Measurements from ENCODE around the gene COA5.

The COA5 gene

DNA sequence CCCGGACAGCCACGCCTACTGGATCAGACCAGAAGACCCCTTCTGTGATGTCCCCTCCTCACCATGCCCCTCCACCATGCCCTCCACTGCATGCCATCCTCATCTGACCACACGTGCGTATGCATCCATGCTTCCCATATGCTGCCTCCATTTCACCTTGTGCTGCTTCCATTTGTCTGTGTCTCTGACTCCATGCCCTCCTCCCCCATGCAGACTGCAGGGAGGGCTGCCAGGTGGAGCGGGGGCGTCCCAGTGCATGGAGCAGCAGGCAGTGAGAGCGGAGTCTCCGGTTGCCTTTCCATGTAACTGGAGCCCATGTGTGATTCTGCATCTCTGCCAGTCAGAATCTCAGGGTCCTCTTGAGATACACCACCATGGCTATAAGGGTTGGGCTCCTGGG lies 52.6 kb downstream of the COA5 start:
- TF ChIP-seq, protein P1, sequence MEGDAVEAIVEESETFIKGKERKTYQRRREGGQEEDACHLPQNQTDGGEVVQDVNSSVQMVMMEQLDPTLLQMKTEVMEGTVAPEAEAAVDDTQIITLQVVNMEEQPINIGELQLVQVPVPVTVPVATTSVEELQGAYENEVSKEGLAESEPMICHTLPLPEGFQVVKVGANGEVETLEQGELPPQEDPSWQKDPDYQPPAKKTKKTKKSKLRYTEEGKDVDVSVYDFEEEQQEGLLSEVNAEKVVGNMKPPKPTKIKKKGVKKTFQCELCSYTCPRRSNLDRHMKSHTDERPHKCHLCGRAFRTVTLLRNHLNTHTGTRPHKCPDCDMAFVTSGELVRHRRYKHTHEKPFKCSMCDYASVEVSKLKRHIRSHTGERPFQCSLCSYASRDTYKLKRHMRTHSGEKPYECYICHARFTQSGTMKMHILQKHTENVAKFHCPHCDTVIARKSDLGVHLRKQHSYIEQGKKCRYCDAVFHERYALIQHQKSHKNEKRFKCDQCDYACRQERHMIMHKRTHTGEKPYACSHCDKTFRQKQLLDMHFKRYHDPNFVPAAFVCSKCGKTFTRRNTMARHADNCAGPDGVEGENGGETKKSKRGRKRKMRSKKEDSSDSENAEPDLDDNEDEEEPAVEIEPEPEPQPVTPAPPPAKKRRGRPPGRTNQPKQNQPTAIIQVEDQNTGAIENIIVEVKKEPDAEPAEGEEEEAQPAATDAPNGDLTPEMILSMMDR (IDR thresholded peaks at IDR 0.05; ENCODE audit: control insufficient read depth, extremely low read depth, insufficient read depth): no peak
- no peak for DNase-seq (ENCODE audit: low read depth)
- no peak overlapping the region for H3K4me3 ChIP-seq (ENCODE audit: low read depth, low read length)

DNA sequence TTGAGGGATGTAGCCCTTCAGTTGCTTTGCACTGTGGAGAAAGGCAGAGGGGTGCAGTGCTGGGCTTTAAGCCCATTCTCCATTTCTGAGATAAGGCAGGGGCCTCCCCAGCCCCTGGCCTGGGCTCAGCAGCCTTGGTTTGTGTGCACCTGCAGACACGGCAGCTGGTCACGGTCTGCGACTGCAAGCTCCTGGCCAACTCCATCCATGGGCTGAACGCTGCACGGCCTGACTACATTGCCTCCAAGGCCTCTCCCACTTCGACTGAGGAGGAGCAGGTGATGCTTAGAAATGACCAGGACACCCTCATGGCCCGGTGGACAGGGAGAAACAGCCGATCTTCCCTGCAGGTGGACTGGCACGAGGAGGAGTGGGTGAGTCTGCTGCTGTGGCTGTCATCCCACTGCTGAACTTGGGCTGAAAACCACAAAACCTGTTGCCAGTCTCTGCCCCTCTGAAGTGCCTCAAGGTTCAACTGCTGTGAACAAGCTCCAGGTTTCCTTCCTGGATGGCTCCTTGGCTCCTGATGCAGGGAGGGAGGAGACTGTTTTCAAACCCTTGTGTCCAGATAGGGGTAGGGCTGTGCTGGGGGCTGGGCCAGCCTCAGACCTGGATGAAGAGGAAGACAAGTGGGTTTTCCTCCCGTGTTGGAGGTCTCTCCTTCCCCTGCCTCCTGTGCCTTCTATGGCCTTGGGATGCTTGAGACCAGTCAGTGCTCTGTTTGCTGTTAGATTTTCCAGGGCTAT lies 54.0 kb downstream of the COA5 start:
- DNase-seq (ENCODE audit: low read depth): no peak
- no peak overlapping the region for H3K4me3 ChIP-seq (ENCODE audit: low read depth, low read length)
- TF ChIP-seq, protein P1 (IDR thresholded peaks at IDR 0.05; ENCODE audit: control insufficient read depth, extremely low read depth, insufficient read depth): no peak

DNA sequence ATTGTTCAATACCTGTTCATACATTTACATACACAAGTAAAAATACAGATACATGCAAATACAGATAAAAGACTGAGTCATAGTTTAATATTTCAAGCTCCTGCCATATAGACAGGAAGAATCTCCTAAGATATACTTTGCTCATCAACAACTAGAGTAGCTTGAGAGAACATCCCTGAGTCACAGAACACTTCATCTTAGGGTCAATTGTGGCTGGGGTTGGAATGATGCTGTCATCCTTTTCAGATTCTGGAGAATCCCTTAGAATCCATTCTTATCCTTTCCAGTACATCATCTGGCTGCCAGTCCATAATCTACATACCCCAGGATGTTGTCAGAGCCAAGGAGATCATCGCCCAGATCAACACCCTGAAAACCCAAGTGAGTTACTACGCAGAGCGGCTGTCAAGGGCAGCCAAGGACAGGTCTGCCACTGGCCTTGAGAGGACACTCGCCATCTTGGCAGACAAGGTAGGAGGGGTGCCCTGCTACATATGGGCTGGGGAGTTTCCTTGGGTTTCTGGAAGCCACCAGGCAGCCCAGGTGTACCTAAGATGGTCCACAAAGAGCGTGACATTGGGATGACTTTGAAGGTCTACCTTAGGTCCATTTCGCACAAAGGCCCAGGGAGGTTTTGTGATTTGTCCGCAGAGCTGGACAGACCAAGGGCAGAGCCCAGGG lies 55.7 kb downstream of the COA5 start:
- no peak for DNase-seq (ENCODE audit: low read depth)
- no peak overlapping the region for H3K4me3 ChIP-seq (ENCODE audit: low read depth, low read length)
- TF ChIP-seq, protein P1 (IDR thresholded peaks at IDR 0.05; ENCODE audit: control insufficient read depth, extremely low read depth, insufficient read depth): no peak

DNA sequence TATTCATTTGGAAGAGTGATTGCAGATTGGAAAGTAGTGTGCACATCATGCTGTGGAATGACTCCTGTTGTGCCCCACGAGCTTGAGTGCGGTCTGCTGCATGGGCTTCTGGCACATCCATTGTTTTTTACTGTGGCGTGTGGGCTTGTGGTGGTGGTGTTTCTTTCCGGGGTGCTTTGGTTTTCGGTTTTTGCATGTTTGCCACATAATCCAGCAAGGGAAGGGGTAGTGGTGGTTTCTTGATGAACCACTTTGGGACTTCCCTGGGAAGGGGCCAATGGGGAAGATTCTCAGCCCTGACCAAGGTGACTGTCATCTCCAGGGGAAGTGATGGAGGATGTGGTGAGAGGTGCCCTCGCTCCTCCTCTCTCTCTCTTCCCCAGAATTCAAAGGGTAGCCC lies 57.0 kb downstream of the COA5 start:
- TF ChIP-seq, protein P1 (IDR thresholded peaks at IDR 0.05; ENCODE audit: control insufficient read depth, extremely low read depth, insufficient read depth): no peak
- DNase-seq (ENCODE audit: low read depth): no peak
- H3K4me3 ChIP-seq (ENCODE audit: low read depth, low read length): no peak overlapping the region

DNA sequence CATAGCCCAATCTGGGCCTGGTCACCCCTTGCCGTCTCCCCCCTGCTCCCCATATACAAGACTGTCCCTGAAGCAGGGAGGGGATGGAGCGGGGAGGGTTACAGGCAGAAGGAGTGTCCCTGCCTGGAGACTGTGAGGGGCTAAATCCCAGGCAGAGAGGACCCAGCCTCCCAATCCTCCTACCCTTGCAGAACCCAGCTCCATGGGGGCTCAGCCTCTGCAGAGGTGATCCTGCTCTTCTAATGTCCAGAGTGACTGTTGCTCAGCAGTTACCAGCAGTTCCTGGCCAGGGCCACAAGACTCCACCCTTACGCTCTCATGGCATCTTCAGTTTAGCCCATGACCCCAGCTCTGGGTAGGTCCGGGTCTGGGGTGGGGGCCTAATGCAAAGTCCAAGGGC lies 58.1 kb downstream of the COA5 start:
- no peak overlapping the region for H3K4me3 ChIP-seq (ENCODE audit: low read depth, low read length)
- DNase-seq (ENCODE audit: low read depth): no peak
- TF ChIP-seq, protein P1 (IDR thresholded peaks at IDR 0.05; ENCODE audit: control insufficient read depth, extremely low read depth, insufficient read depth): no peak
